B cell (primary cell): ENCODE data around the gene ITGB2. TPM values are rescaled to one million over a fixed set of nuclear protein-coding genes. Genes with fewer than 3 reads are reported as not detected.

Experiments used
- ATAC-seq: fragments of 200-7000 bp; cut with Tn5 transposase; one replicate; pipeline ENCODE4 v1.10.0; 2021; ENCODE audit warnings: low read depth, mild to moderate bottlenecking, moderate number of reproducible peaks, moderate library complexity
- CTCF ChIA-PET: fragments of 350-600 bp; sonication (Branson Sonifier 250); formaldehyde crosslinking; loops from one replicate; lab custom pipeline; 2021; ENCODE audit warnings: antibody characterized with exemption, inconsistent platforms; lab: Charles Lee
- POLR2A ChIA-PET: fragments of 350-600 bp; sonication (Branson Sonifier 250); formaldehyde crosslinking; loops from one replicate; lab custom pipeline; 2021; ENCODE audit warnings: antibody characterized with exemption; lab: Charles Lee
- DNase-seq: peaks from one replicate; pipeline ENCODE4 v3.0.0; 2013
- H2AFZ ChIP-seq: 2 replicates; pipeline ENCODE4 v1.6.1; 2012; ENCODE audit warnings: mild to moderate bottlenecking, low read depth, low read length; ENCODE audit not compliant: insufficient read depth, poor library complexity, severe bottlenecking
- H3K27ac ChIP-seq, 2 donors: 1 replicate in 1 of 2; 2 replicates in 1 of 2; pipeline ENCODE4 v1.5.1; 2012 to 2013; ENCODE audit warnings: low read length in 2 of 2, mild to moderate bottlenecking in 2 of 2, moderate library complexity in 1 of 2
- H3K27me3 ChIP-seq, 4 experiments: fragments of 200-600 bp in 1 of 4; sonication (generic) in 1 of 4; replicated peaks in 1 of 4; 1 replicate in 2 of 4; 2 replicates in 2 of 4; pipeline versions ENCODE4 v1.6.1 to v1.7.0; 2013 to 2016; ENCODE audit warnings: low read length in 3 of 4, mild to moderate bottlenecking in 2 of 4, mixed read lengths in 1 of 4, moderate library complexity in 1 of 4; ENCODE audit not compliant: insufficient read depth in 4 of 4, control insufficient read depth in 3 of 4; ENCODE audit errors: control extremely low read depth in 1 of 4
- H3K36me3 ChIP-seq, 2 experiments: replicated peaks in 1 of 2; 1 replicate in 1 of 2; 2 replicates in 1 of 2; pipeline versions ENCODE4 v1.6.1 to v1.7.1; 2013; ENCODE audit warnings: low read length in 1 of 2; ENCODE audit not compliant: insufficient read depth in 2 of 2, control insufficient read depth in 1 of 2; ENCODE audit errors: control extremely low read depth in 1 of 2, extremely low read depth in 1 of 2
- H3K4me1 ChIP-seq, 2 donors: fragments of 200-600 bp in 1 of 2; sonication (generic) in 1 of 2; 1 replicate in 1 of 2; 2 replicates in 1 of 2; pipeline versions ENCODE4 v1.5.1 to v1.6.1; 2013 to 2017; ENCODE audit warnings: low read length in 2 of 2; ENCODE audit not compliant: control insufficient read depth in 2 of 2, insufficient read depth in 2 of 2
- H3K4me2 ChIP-seq: replicated peaks from 2 replicates; pipeline ENCODE3; 2012; ENCODE audit warnings: mild to moderate bottlenecking, low read depth, low read length; ENCODE audit not compliant: poor library complexity, severe bottlenecking
- H3K4me3 ChIP-seq, 5 experiments: fragments of 200-600 bp in 1 of 5; sonication (generic) in 1 of 5; 1 replicate in 3 of 5; 2 replicates in 2 of 5; pipeline versions ENCODE4 v1.5.1 to v1.7.0; 2011 to 2016; ENCODE audit warnings: low read length in 4 of 5, mild to moderate bottlenecking in 4 of 5, low read depth in 2 of 5, control low read depth in 1 of 5, moderate library complexity in 1 of 5; ENCODE audit not compliant: insufficient read depth in 1 of 5; ENCODE audit errors: control extremely low read depth in 1 of 5, extremely low read depth in 1 of 5
- H3K79me2 ChIP-seq: fragments of 200-600 bp; sonication (generic); one replicate; pipeline ENCODE4 v1.6.0; 2016; ENCODE audit warnings: low read length; ENCODE audit not compliant: control insufficient read depth, insufficient read depth
- H3K9ac ChIP-seq: fragments of 200-600 bp; sonication (generic); 2 replicates; pipeline ENCODE4 v1.6.1; 2017; ENCODE audit warnings: mild to moderate bottlenecking, low read length, moderate library complexity
- H3K9me3 ChIP-seq, 3 donors: one replicate each; pipeline versions ENCODE4 v1.6.1 to v1.7.1; 2013; ENCODE audit warnings: low read length in 2 of 3; ENCODE audit not compliant: control insufficient read depth in 2 of 3, insufficient read depth in 1 of 3; ENCODE audit errors: control extremely low read depth in 1 of 3
- H4K20me1 ChIP-seq: 2 replicates; pipeline ENCODE4 v1.6.0; 2012; ENCODE audit warnings: mild to moderate bottlenecking, low read length; ENCODE audit not compliant: insufficient read depth, control insufficient read depth, poor library complexity, severe bottlenecking
- H3K27ac Mint-ChIP-seq: one replicate; pipeline ENCODE4 v1.8.0; 2021; ENCODE audit warnings: mixed read lengths
- H3K27me3 Mint-ChIP-seq: one replicate; pipeline ENCODE4 v1.8.0; 2021; ENCODE audit warnings: mixed read lengths
- H3K4me1 Mint-ChIP-seq: one replicate; pipeline ENCODE4 v1.8.0; 2021; ENCODE audit warnings: mixed read lengths
- H3K4me3 Mint-ChIP-seq: one replicate; pipeline ENCODE4 v1.8.0; 2021; ENCODE audit warnings: mixed read lengths
- H3K9me3 Mint-ChIP-seq: one replicate; pipeline ENCODE4 v1.8.0; 2022; ENCODE audit warnings: mixed read lengths; ENCODE audit not compliant: insufficient read depth
- CTCF ChIP-seq: fragments of 200-600 bp; IDR thresholded peaks from one replicate; pipeline ENCODE4 v1.8.0; 2022; ENCODE audit warnings: antibody characterized with exemption, mild to moderate bottlenecking
- EZH2 ChIP-seq: IDR thresholded peaks from 2 replicates; pipeline ENCODE4 v1.6.1; 2012; ENCODE audit warnings: borderline replicate concordance, low read depth, mild to moderate bottlenecking, moderate library complexity, low read length; ENCODE audit not compliant: insufficient read depth, poor library complexity, severe bottlenecking
- WGBS: methylation state at CpG from one replicate; pipeline ENCODE4 v1.1.5; 2013; ENCODE audit warnings: missing lambda C conversion rate; ENCODE audit not compliant: insufficient coverage; 5-methylcytosine and 5-hydroxymethylcytosine counted together
- intact Hi-C: fragments of 100-400 bp; cut with micrococcal nuclease; formaldehyde crosslinking; loops from one replicate; pipeline ENCODE4 v1.10.0; 2022
- polyA plus RNA-seq: library from polyadenylated mRNA; depleted of rRNA; stranded (reverse); fragments of >200 nt; gene quantifications from 2 replicates; pipeline ENCODE4 v1.2.3, GENCODE V29; 2012
- total RNA-seq, 2 donors: library from RNA; stranded (reverse); fragments of 120-200 nt in 1 of 2; gene quantifications; 1 replicate in 1 of 2; 2 replicates in 1 of 2; pipeline versions ENCODE4 v1.2.3 to v1.2.4, GENCODE V29; 2013 to 2022

Gene ITGB2
- total and polyA plus RNA-seq, 2 donors (not counting 1 experiment from before 2014, with no cell fraction given), result 102 to 368 TPM

GRCh38 chr21:44858291-44858690 lies 62.4 kb downstream of the ITGB2 start:
- no peak for DNase-seq
- no peak for ATAC-seq
- no peak for TF ChIP-seq CTCF
- TF ChIP-seq EZH2, result no peak
- Histone ChIP-seq H3K4me1 (peaks cover 0 to 6% of the 10 kb centered on the region in 2 donors), H3K27ac (no peak overlapping the region), H3K4me2 (no peak overlapping the region), H3K27me3 (no peaks in the 10 kb centered on the region), H3K9ac (no peak overlapping the region), H3K79me2 (peaks cover 84% of the 10 kb centered on the region), H3K36me3 (peaks cover 0 to 72% of the 10 kb centered on the region in 2 experiments), H4K20me1 (peaks cover 95% of the 10 kb centered on the region), H2AFZ (no peak overlapping the region), H3K4me3 (no peak overlapping the region), H3K9me3 (no peaks in the 10 kb centered on the region)
- Mint-ChIP-seq H3K9me3 (no peaks in the 10 kb centered on the region), H3K4me1 (peaks cover 6% of the 10 kb centered on the region), H3K27me3 (no peaks in the 10 kb centered on the region), H3K27ac (no peak overlapping the region), H3K4me3 (no peak overlapping the region)
- ChIA-PET CTCF (no interaction called here), POLR2A (no interaction called here)
- 96% methylated on average over 15 of the region's 15 CpGs for whole genome bisulfite sequencing
- intact Hi-C loops, result no loop called here

GRCh38 chr21:44857127-44857892 lies 63.4 kb downstream of the ITGB2 start:
- Histone ChIP-seq H3K36me3 (peaks cover 0 to 72% of the 10 kb centered on the region in 2 experiments), H3K4me2 (no peak overlapping the region), H2AFZ (no peak overlapping the region), H3K79me2 (peaks cover 79% of the 10 kb centered on the region), H4K20me1 (peaks cover 94% of the 10 kb centered on the region), H3K27ac (no peak overlapping the region), H3K9me3 (no peaks in the 10 kb centered on the region), H3K27me3 (no peaks in the 10 kb centered on the region), H3K4me1 (peaks cover 0 to 6% of the 10 kb centered on the region in 2 donors), H3K4me3 (no peak overlapping the region), H3K9ac (no peak overlapping the region)
- 100% methylated on average over 5 of the region's 16 CpGs for WGBS
- CTCF ChIA-PET, result no interaction called here
- no peak for ATAC-seq
- intact Hi-C loops, result no loop called here
- POLR2A ChIA-PET, result no interaction called here
- Mint-ChIP-seq H3K27ac (no peak overlapping the region), H3K4me3 (no peak overlapping the region), H3K27me3 (no peaks in the 10 kb centered on the region), H3K9me3 (no peaks in the 10 kb centered on the region), H3K4me1 (peaks cover 6% of the 10 kb centered on the region)
- DNase-seq, result no peak
- TF ChIP-seq EZH2 (no peak), CTCF (no peak)
